Ishikawa (cell line): ENCODE measurements around the gene CNN2.
A peak's percentile ranks its signal among the peaks of the same experiment; 100 is the strongest.

Experiments used
- CEBPB ChIP-seq: IDR thresholded peaks from 2 replicates; pipeline ENCODE4 v1.6.1; 2012
- CREB1 ChIP-seq: IDR thresholded peaks from 2 replicates; pipeline ENCODE4 v1.6.1; 2012; ENCODE audit warnings: low read depth
- EGR1 ChIP-seq: IDR thresholded peaks from 2 replicates; pipeline ENCODE4 v1.6.1; 2012
- EP300 ChIP-seq: IDR thresholded peaks from 2 replicates; pipeline ENCODE4 v1.6.1; 2012; ENCODE audit warnings: borderline replicate concordance
- FOXM1 ChIP-seq: IDR thresholded peaks from 2 replicates; pipeline ENCODE4 v1.6.1; 2012; ENCODE audit warnings: low read depth, borderline replicate concordance
- MAX ChIP-seq: IDR thresholded peaks from 2 replicates; pipeline ENCODE4 v1.6.1; 2012
- NFIC ChIP-seq: IDR thresholded peaks from 2 replicates; pipeline ENCODE4 v1.6.1; 2012
- RAD21 ChIP-seq: IDR thresholded peaks from 2 replicates; pipeline ENCODE4 v1.6.1; 2012; ENCODE audit warnings: low read depth
- REST ChIP-seq: IDR thresholded peaks from 2 replicates; pipeline ENCODE4 v1.6.1; 2012; ENCODE audit warnings: low read depth, mild to moderate bottlenecking
- TAF1 ChIP-seq: IDR thresholded peaks from 2 replicates; pipeline ENCODE4 v1.6.1; 2012; ENCODE audit warnings: low read depth, mild to moderate bottlenecking
- TCF12 ChIP-seq: IDR thresholded peaks from 2 replicates; pipeline ENCODE4 v1.6.1; 2012; ENCODE audit warnings: low read depth
- TEAD4 ChIP-seq: IDR thresholded peaks from 2 replicates; pipeline ENCODE4 v1.6.1; 2012
- USF1 ChIP-seq: IDR thresholded peaks from 2 replicates; pipeline ENCODE4 v1.6.1; 2012
- YY1 ChIP-seq: IDR thresholded peaks from 2 replicates; pipeline ENCODE4 v1.6.1; 2012; ENCODE audit warnings: low read depth
- ZBTB7A ChIP-seq: IDR thresholded peaks from 2 replicates; pipeline ENCODE4 v1.6.1; 2012; ENCODE audit warnings: low read depth

CNN2 gene

GRCh38 chr19:998064-998463 is 28.3 kb upstream of the CNN2 start:
- TF ChIP-seq EP300 (no peak), TEAD4 (no peak), CEBPB (no peak), REST (no peak), CREB1 (no peak), YY1 (no peak), USF1 (no peak), EGR1 (no peak), NFIC (no peak), TAF1 (no peak), MAX (no peak), TCF12 (no peak), RAD21 (no peak), ZBTB7A (no peak), FOXM1 (no peak)

- TF ChIP-seq EP300: no peak
- TF ChIP-seq YY1: no peak
- no peak for TF ChIP-seq CREB1
- TF ChIP-seq MAX: no peak
- TF ChIP-seq TCF12: no peak
- TF ChIP-seq CEBPB: no peak
- TF ChIP-seq REST: no peak
- no peak for TF ChIP-seq NFIC
- no peak for TF ChIP-seq FOXM1
- TF ChIP-seq TAF1: no peak
- no peak for TF ChIP-seq ZBTB7A
- no peak for TF ChIP-seq RAD21
- no peak for TF ChIP-seq USF1
- TF ChIP-seq EGR1: no peak
- TF ChIP-seq TEAD4: no peak
Observed at GRCh38 chr19:999379-999719, 27.1 kb upstream of the CNN2 start.

GRCh38 chr19:1000095-1000494 is 26.3 kb upstream of the CNN2 start, which contains the start of gene GRIN3B:
TSS of gene GRIN3B (plus strand) at chr19:1000419. CDS start at chr19:1000438, 19 bp downstream.
- TF ChIP-seq TAF1: no peak
- peak; percentile 32; the same call in 1 of the 2 replicates for TF ChIP-seq MAX
- no peak for TF ChIP-seq YY1
- no peak for TF ChIP-seq REST
- peak; percentile 45 for TF ChIP-seq RAD21
- no peak for TF ChIP-seq EP300

GRCh38 chr19:1000591-1001537 is 25.5 kb upstream of the CNN2 start:
- no peak for TF ChIP-seq USF1
- no peak for TF ChIP-seq TAF1
- TF ChIP-seq EP300: no peak
- TF ChIP-seq TEAD4: no peak
- TF ChIP-seq CEBPB: no peak
- no peak for TF ChIP-seq YY1
- TF ChIP-seq TCF12: no peak
- no peak for TF ChIP-seq RAD21
- TF ChIP-seq FOXM1: no peak
- no peak for TF ChIP-seq EGR1
- TF ChIP-seq CREB1: no peak
- no peak for TF ChIP-seq NFIC
- no peak for TF ChIP-seq ZBTB7A
- TF ChIP-seq REST: no peak
- TF ChIP-seq MAX: no peak
